Hepatocyte (in vitro differentiated cells): ENCODE measurements around the gene ITGB3. TPM values are rescaled to one million over a fixed set of nuclear protein-coding genes. Genes with fewer than 3 reads are reported as not detected.

ENCODE experiments used
- DNase-seq: peaks from one replicate; pipeline ENCODE4 v3.0.0-alpha.2; 2016; ENCODE audit warnings: low spot score
- H2AFZ ChIP-seq: fragments of 200-600 bp; sonication (generic); 2 replicates; pipeline ENCODE4 v1.6.0; 2016; ENCODE audit warnings: antibody characterized with exemption, mild to moderate bottlenecking
- H3K27ac ChIP-seq: fragments of 200-600 bp; sonication (generic); 2 replicates; pipeline ENCODE4 v1.5.1; 2016; ENCODE audit warnings: mild to moderate bottlenecking
- H3K27me3 ChIP-seq: fragments of 200-600 bp; sonication (generic); 2 replicates; pipeline ENCODE4 v1.6.1; 2016
- H3K36me3 ChIP-seq: fragments of 200-600 bp; sonication (generic); replicated peaks from 2 replicates; pipeline ENCODE4 v1.5.1; 2016; ENCODE audit warnings: low read depth; ENCODE audit not compliant: insufficient read depth
- H3K4me1 ChIP-seq: fragments of 200-600 bp; sonication (generic); 2 replicates; pipeline ENCODE4 v1.5.1; 2016; ENCODE audit warnings: mild to moderate bottlenecking, moderate library complexity; ENCODE audit not compliant: insufficient read depth
- H3K4me2 ChIP-seq: fragments of 200-600 bp; sonication (generic); 2 replicates; pipeline ENCODE4 v1.6.0; 2016
- H3K4me3 ChIP-seq: fragments of 200-600 bp; sonication (generic); 2 replicates; pipeline ENCODE4 v1.5.1; 2016; ENCODE audit warnings: mild to moderate bottlenecking
- H3K79me2 ChIP-seq: fragments of 200-600 bp; sonication (generic); 2 replicates; pipeline ENCODE4 v1.6.0; 2017; ENCODE audit warnings: mild to moderate bottlenecking
- H3K9me2 ChIP-seq: fragments of 200-600 bp; sonication (generic); replicated peaks from 2 replicates; pipeline ENCODE4 v1.6.0; 2017; ENCODE audit warnings: mild to moderate bottlenecking; ENCODE audit not compliant: insufficient read depth
- H3K9me3 ChIP-seq: fragments of 200-600 bp; sonication (generic); 2 replicates; pipeline ENCODE4 v1.5.1; 2016; ENCODE audit warnings: low read depth, mild to moderate bottlenecking
- H4K20me1 ChIP-seq: fragments of 200-600 bp; sonication (generic); 2 replicates; pipeline ENCODE4 v1.6.0; 2016; ENCODE audit warnings: mild to moderate bottlenecking; ENCODE audit not compliant: insufficient read depth, poor library complexity, severe bottlenecking
- CTCF ChIP-seq: fragments of 200-600 bp; sonication (generic); IDR thresholded peaks from 2 replicates; pipeline ENCODE4 v1.5.1; 2016; ENCODE audit warnings: antibody characterized with exemption, mild to moderate bottlenecking; ENCODE audit not compliant: poor library complexity
- EZH2 ChIP-seq: fragments of 200-600 bp; sonication (generic); IDR thresholded peaks from 2 replicates; pipeline ENCODE4 v1.6.1; 2016; ENCODE audit warnings: antibody characterized with exemption, mild to moderate bottlenecking, borderline replicate concordance
- EZH2phosphoT487 ChIP-seq: fragments of 200-600 bp; sonication (generic); IDR thresholded peaks from one replicate; pipeline ENCODE4 v1.6.1; 2018; ENCODE audit warnings: antibody characterized with exemption, mild to moderate bottlenecking, low read depth, moderate library complexity; ENCODE audit not compliant: unreplicated experiment, severe bottlenecking
- WGBS: methylation state at CpG from one replicate; pipeline ENCODE4 v1.1.6; 2016; ENCODE audit warnings: low lambda C conversion rate; ENCODE audit errors: missing lambda C conversion rate; 5-methylcytosine and 5-hydroxymethylcytosine counted together
- polyA plus RNA-seq: library from polyadenylated mRNA; unstranded; fragments of >200 nt; fragmentation: Nextera tagmentation; extraction: Ambion mirVana; gene quantifications from 2 replicates; pipeline ENCODE4 v1.2.1, GENCODE V29; 2016
- total RNA-seq: library from RNA; depleted of rRNA; stranded (reverse); fragments of >200 nt; gene quantifications from 2 replicates; pipeline ENCODE4 v1.2.3, GENCODE V29; 2014

The ITGB3 gene
- total and polyA plus RNA-seq, 2 experiments from 2014 or later: 0.66 to 1.4 TPM

DNA sequence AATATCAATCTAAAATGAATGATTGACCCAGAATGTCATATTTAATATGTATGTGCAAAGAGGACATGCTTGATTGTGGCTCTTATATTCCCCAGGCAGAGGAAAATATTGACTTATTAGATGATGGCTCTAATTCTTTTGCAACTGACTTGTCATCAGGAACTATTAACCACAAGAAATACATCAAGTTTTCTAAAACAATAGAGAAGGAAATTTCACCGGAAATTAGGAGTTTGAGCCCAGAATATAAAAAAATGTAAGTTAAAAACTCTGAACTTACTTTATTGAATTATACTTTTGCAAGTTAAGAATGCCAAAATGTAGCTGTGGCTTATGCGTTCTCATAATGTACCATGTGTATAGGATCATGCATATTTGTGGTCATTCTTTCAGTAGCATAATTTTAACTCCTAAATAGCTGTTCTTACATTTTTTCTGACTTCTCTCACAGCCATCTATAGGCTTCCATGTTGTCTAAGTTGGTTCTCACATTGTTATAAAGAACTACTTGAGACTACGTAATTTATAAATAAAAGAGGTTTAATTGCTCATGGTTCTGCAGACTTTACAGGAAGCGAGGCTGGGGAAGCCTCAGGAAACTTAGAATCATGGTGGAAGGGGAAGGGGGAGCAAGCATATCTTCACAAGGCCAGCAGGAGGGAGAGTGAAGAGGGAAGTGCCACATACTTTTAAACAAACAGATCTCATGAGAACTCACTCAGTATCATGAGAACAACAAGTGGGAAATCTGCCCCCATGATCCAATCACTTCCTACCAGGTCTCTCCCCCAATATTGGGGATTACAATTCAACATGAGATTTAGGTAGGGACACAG lies 81.7 kb downstream of the ITGB3 start:
- no peak for TF ChIP-seq EZH2
- no peak for TF ChIP-seq EZH2phosphoT487
- TF ChIP-seq CTCF: no peak
- Histone ChIP-seq H3K4me1 (peaks cover 5% of the 10 kb centered on the region), H3K36me3 (no peaks in the 10 kb centered on the region), H3K4me2 (no peak overlapping the region), H3K79me2 (no peaks in the 10 kb centered on the region), H3K4me3 (no peak overlapping the region), H3K27ac (no peak overlapping the region), H3K9me2 (no peaks in the 10 kb centered on the region), H3K9me3 (no peaks in the 10 kb centered on the region), H2AFZ (no peak overlapping the region), H3K27me3 (no peaks in the 10 kb centered on the region), H4K20me1 (no peaks in the 10 kb centered on the region)
- WGBS: 90% methylated on average over 4 of the region's 4 CpGs
- no peak for DNase-seq

DNA sequence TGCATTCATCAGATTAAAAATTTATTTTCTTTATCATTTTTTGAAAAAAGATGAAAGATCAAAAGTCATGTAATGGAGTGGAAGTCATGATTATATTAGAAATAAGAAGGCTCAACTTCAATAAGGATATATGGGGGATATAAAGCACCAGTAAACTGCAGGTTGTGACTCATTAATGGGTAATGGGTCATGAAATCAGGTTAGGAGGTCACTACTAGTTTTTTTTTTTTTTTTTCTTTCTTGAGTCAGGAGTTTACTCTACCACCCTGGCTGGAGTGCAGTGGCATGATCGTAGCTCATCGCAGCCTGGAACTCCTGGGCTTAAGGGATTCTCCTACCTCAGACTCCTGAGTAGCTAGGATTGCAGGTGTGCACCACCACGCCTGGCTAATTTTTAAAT lies 84.4 kb downstream of the ITGB3 start:
- Histone ChIP-seq H3K9me2 (no peaks in the 10 kb centered on the region), H3K27ac (no peak overlapping the region), H3K4me1 (peaks cover 5% of the 10 kb centered on the region), H4K20me1 (no peaks in the 10 kb centered on the region), H3K79me2 (no peaks in the 10 kb centered on the region), H3K36me3 (no peaks in the 10 kb centered on the region), H2AFZ (no peak overlapping the region), H3K27me3 (no peaks in the 10 kb centered on the region), H3K4me3 (no peak overlapping the region), H3K9me3 (no peaks in the 10 kb centered on the region), H3K4me2 (no peak overlapping the region)
- no peak for DNase-seq
- 81% methylated on average over 3 of the region's 3 CpGs for WGBS
- TF ChIP-seq EZH2 (no peak), EZH2phosphoT487 (no peak)

DNA sequence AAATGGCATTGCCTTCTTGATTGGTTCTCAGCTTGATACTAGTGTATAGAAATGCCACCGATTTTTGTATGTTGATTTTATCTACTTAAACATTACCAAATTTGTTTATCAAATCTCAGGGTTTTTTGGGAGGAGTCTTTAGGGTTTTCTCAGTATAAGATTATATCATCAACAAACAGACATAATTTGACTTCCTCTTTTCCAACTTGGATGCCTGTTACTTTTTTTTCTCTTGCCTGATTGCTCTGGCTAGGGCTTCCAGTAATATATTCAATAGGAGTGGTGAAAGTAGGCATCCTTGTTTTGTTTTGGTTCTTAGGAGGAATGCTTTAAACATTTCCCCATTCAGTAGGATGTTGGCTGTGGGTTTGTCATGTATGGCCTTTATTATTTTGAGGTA lies 99.2 kb downstream of the ITGB3 start:
- Histone ChIP-seq H3K9me3 (no peaks in the 10 kb centered on the region), H3K9me2 (no peaks in the 10 kb centered on the region), H3K27me3 (no peaks in the 10 kb centered on the region), H3K4me1 (no peaks in the 10 kb centered on the region), H3K4me3 (no peak overlapping the region), H3K79me2 (no peaks in the 10 kb centered on the region), H3K36me3 (no peaks in the 10 kb centered on the region), H3K27ac (no peak overlapping the region), H4K20me1 (no peaks in the 10 kb centered on the region), H2AFZ (no peak overlapping the region), H3K4me2 (no peak overlapping the region)
- WGBS: 86% methylated on average over 1 of the region's 1 CpG
- TF ChIP-seq EZH2 (no peak), CTCF (no peak), EZH2phosphoT487 (no peak)
- no peak for DNase-seq

DNA sequence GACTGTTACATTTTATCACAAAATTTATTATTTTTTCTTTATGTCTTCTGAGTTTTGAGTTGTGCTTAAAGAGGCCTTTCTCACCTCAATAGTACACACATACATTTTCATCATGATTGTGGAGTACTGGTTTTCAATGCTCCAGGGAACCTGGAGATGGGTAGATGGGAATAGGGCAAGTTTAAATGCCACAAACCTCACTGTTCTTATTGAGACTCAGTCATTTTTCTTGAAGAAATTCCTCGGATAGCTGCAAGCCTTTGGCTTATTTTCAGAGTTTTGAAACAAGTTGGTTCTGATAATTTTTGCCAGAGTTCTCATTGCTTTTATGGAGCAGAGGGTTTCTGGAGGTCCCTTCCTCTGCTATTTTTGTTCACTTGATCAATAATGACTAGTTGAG lies 105.0 kb downstream of the ITGB3 start:
- H3K9me3 ChIP-seq: no peaks in the 10 kb centered on the region
- H3K27me3 ChIP-seq: no peaks in the 10 kb centered on the region
- no peak overlapping the region for H3K27ac ChIP-seq
- no peaks in the 10 kb centered on the region for H3K4me1 ChIP-seq
- H3K9me2 ChIP-seq: no peaks in the 10 kb centered on the region
- H3K79me2 ChIP-seq: no peaks in the 10 kb centered on the region
- no peak overlapping the region for H3K4me2 ChIP-seq
- WGBS: 94% methylated on average over 1 of the region's 1 CpG
- no peaks in the 10 kb centered on the region for H4K20me1 ChIP-seq
- no peak overlapping the region for H3K4me3 ChIP-seq
- H3K36me3 ChIP-seq: no peaks in the 10 kb centered on the region
- no peak overlapping the region for H2AFZ ChIP-seq
- DNase-seq: no peak
- no peak for TF ChIP-seq EZH2
- TF ChIP-seq EZH2phosphoT487: no peak
- no peak for TF ChIP-seq CTCF
